HepG2 (cell line): ENCODE results near the gene MAN1C1. TPM values are rescaled to one million over a fixed set of nuclear protein-coding genes. Genes with fewer than 3 reads are reported as not detected.
A peak's percentile ranks its signal among the peaks of the same experiment; 100 is the strongest.

Source experiments
- ADNP ChIP-seq: sonication (generic); formaldehyde crosslinking; IDR thresholded peaks from 2 replicates; pipeline ENCODE4 v1.4.0; 2020; ENCODE audit warnings: missing genetic modification reagents
- AGO2 ChIP-seq: fragments of 200-400 bp; formaldehyde crosslinking; optimal IDR thresholded peaks from 2 replicates; pipeline ENCODE3; 2017; ENCODE audit warnings: mild to moderate bottlenecking, low read depth, low read length, moderate library complexity
- ESRRA ChIP-seq: sonication (generic); formaldehyde crosslinking; IDR thresholded peaks from 2 replicates; pipeline ENCODE4 v1.5.1; 2020; ENCODE audit warnings: mild to moderate bottlenecking, low read depth, missing genetic modification reagents
- GABPB1 ChIP-seq: IDR thresholded peaks from 2 replicates; pipeline ENCODE4 v1.6.1; 2016; ENCODE audit warnings: mild to moderate bottlenecking, missing genetic modification reagents, moderate library complexity, missing compliant biosample characterization
- IKZF4 ChIP-seq: sonication (generic); formaldehyde crosslinking; IDR thresholded peaks from 2 replicates; pipeline ENCODE4 v1.5.1; 2020; ENCODE audit warnings: borderline replicate concordance, mild to moderate bottlenecking, low read depth, missing genetic modification reagents; ENCODE audit errors: not compliant biosample characterization
- JARID2 ChIP-seq: sonication (generic); formaldehyde crosslinking; IDR thresholded peaks from 2 replicates; pipeline ENCODE4 v1.8.1; 2023; ENCODE audit warnings: missing genetic modification reagents, inconsistent platforms; ENCODE audit not compliant: insufficient replicate concordance
- MLLT10 ChIP-seq: sonication (generic); formaldehyde crosslinking; IDR thresholded peaks from 2 replicates; pipeline ENCODE4 v1.4.0; 2020; ENCODE audit warnings: missing genetic modification reagents
- NBN ChIP-seq: fragments of 450-650 bp; conservative IDR thresholded peaks from 2 replicates; pipeline ENCODE4 v1.6.1; 2017
- NONO ChIP-seq, 2 experiments: fragments of 450-650 bp in 1 of 2; sonication (generic) in 1 of 2; formaldehyde crosslinking in 1 of 2; IDR thresholded peaks in 1 of 2; conservative IDR thresholded peaks in 1 of 2; 2 replicates each; pipeline versions ENCODE4 v1.6.1 to v1.8.0; 2017 to 2022; ENCODE audit warnings: mild to moderate bottlenecking in 1 of 2, missing genetic modification reagents in 1 of 2, moderate library complexity in 1 of 2
- NR2F1 ChIP-seq, 2 experiments: fragments of 450-650 bp in 1 of 2; formaldehyde crosslinking in 1 of 2; IDR thresholded peaks; 2 replicates each; pipeline versions ENCODE4 v1.5.0 to v1.6.1; 2016 to 2020; ENCODE audit warnings: mild to moderate bottlenecking in 1 of 2, missing compliant biosample characterization in 1 of 2, missing genetic modification reagents in 1 of 2, moderate library complexity in 1 of 2
- POGZ ChIP-seq: sonication (generic); formaldehyde crosslinking; IDR thresholded peaks from 2 replicates; pipeline ENCODE4 v1.4.0; 2020; ENCODE audit warnings: mild to moderate bottlenecking, missing genetic modification reagents
- RAD51 ChIP-seq: fragments of 450-650 bp; IDR thresholded peaks from 2 replicates; pipeline ENCODE4 v1.6.1; 2016; ENCODE audit warnings: borderline replicate concordance
- RARA ChIP-seq: IDR thresholded peaks from 2 replicates; pipeline ENCODE4 v1.6.1; 2016; ENCODE audit warnings: missing genetic modification reagents, missing compliant biosample characterization
- SAFB2 ChIP-seq: sonication (generic); formaldehyde crosslinking; IDR thresholded peaks from 2 replicates; pipeline ENCODE4 v1.5.1; 2020; ENCODE audit warnings: missing genetic modification reagents, low read depth, mild to moderate bottlenecking, borderline replicate concordance
- SMARCE1 ChIP-seq: fragments of 450-650 bp; IDR thresholded peaks from 2 replicates; pipeline ENCODE4 v1.6.1; 2017; ENCODE audit warnings: borderline replicate concordance
- SNAPC4 ChIP-seq: sonication (generic); formaldehyde crosslinking; IDR thresholded peaks from 2 replicates; pipeline ENCODE4 v1.4.0; 2020; ENCODE audit warnings: mild to moderate bottlenecking, missing genetic modification reagents
- STAT5B ChIP-seq: sonication (generic); formaldehyde crosslinking; IDR thresholded peaks from 2 replicates; pipeline ENCODE4 v1.4.0; 2020; ENCODE audit warnings: missing genetic modification reagents
- TFAP4 ChIP-seq: sonication (generic); IDR thresholded peaks from 2 replicates; pipeline ENCODE4 v1.6.1; 2016; ENCODE audit warnings: low read depth, borderline replicate concordance
- U2AF1 ChIP-seq: fragments of 200-400 bp; formaldehyde crosslinking; optimal IDR thresholded peaks from 2 replicates; pipeline ENCODE3; 2017; ENCODE audit warnings: mild to moderate bottlenecking, low read depth, low read length
- ZBTB21 ChIP-seq: sonication (generic); formaldehyde crosslinking; IDR thresholded peaks from 2 replicates; pipeline ENCODE4 v1.4.0; 2020; ENCODE audit warnings: missing genetic modification reagents
- ZMYM2 ChIP-seq: sonication (generic); formaldehyde crosslinking; IDR thresholded peaks from 2 replicates; pipeline ENCODE4 v1.8.0; 2022; ENCODE audit warnings: mild to moderate bottlenecking, missing genetic modification reagents
- ZNF333 ChIP-seq: sonication (generic); formaldehyde crosslinking; IDR thresholded peaks from 2 replicates; pipeline ENCODE4 v1.4.0; 2020; ENCODE audit warnings: mild to moderate bottlenecking, missing genetic modification reagents, borderline replicate concordance
- ZNF616 ChIP-seq: sonication (generic); formaldehyde crosslinking; IDR thresholded peaks from 2 replicates; pipeline ENCODE4 v1.5.0; 2020; ENCODE audit warnings: low read depth, mild to moderate bottlenecking, missing genetic modification reagents
- ZSCAN29 ChIP-seq: sonication (generic); formaldehyde crosslinking; conservative IDR thresholded peaks from 2 replicates; pipeline ENCODE4 v1.4.0; 2020; ENCODE audit warnings: mild to moderate bottlenecking, missing genetic modification reagents
- polyA plus RNA-seq, 8 experiments: library from polyadenylated mRNA; depleted of rRNA in 3 of 8; stranded (reverse) in 7 of 8; unstranded in 1 of 8; fragments of >200 nt; fragmentation: Illumina TruSeq in 4 of 8; extraction: Trizol in 4 of 8; gene quantifications; 2 replicates each; pipeline versions ENCODE4 v1.2.1 to v1.2.3, GENCODE V29; 2011 to 2016; ENCODE audit warnings: low read depth in 4 of 8, missing spikeins in 1 of 8, mixed read lengths in 1 of 8; ENCODE audit not compliant: insufficient read depth in 1 of 8
- total RNA-seq, 5 experiments: library from RNA; depleted of rRNA; stranded (reverse); fragments of >200 nt; fragmentation: Illumina TruSeq; extraction: Trizol; gene quantifications; 2 replicates each; pipeline ENCODE4 v1.2.3, GENCODE V29; 2016; ENCODE audit warnings: low read depth in 1 of 5

Gene MAN1C1
- total and polyA plus RNA-seq, 2 of the 13 experiments (the other 11 are each of a cell fraction or from before 2014, with no cell fraction given): 0.18 to 0.49 TPM

GRCh38 chr1:25616095-25616986, at the start of gene MAN1C1 (continued):
- no peak for TF ChIP-seq JARID2 (CRISPR knock-in tag)
- TF ChIP-seq GABPB1 (CRISPR knock-in tag): peak; percentile 84; the same call in 1 of the 2 replicates
- no peak for TF ChIP-seq MLLT10 (CRISPR knock-in tag)
- TF ChIP-seq ADNP (CRISPR knock-in tag): no peak
- no peak for TF ChIP-seq NONO (IDR thresholded peaks at IDR 0.05)
- TF ChIP-seq NONO (CRISPR knock-in tag; conservative IDR thresholded peaks at IDR 0.05): no peak
- TF ChIP-seq TFAP4: no peak
- no peak for TF ChIP-seq ZSCAN29 (CRISPR knock-in tag)
- TF ChIP-seq NBN: no peak
- TF ChIP-seq ZMYM2 (CRISPR knock-in tag): no peak
- no peak for TF ChIP-seq ZBTB21 (CRISPR knock-in tag)
- TF ChIP-seq ESRRA (CRISPR knock-in tag): peak; percentile 47; the same call in 1 of the 2 replicates
- no peak for TF ChIP-seq POGZ (CRISPR knock-in tag)
- no peak for TF ChIP-seq SAFB2 (CRISPR knock-in tag)
- no peak for TF ChIP-seq SMARCE1
- TF ChIP-seq RARA (CRISPR knock-in tag): no peak
- no peak for TF ChIP-seq IKZF4 (CRISPR knock-in tag)
- no peak for TF ChIP-seq RAD51
- TF ChIP-seq AGO2: no peak
- no peak for TF ChIP-seq STAT5B
- TF ChIP-seq NR2F1 (CRISPR knock-in tag; IDR thresholded peaks at IDR 0.05): no peak
- no peak for TF ChIP-seq ZNF333
- TF ChIP-seq U2AF1: no peak
- no peak for TF ChIP-seq ZNF616 (CRISPR knock-in tag)
- TF ChIP-seq SNAPC4 (CRISPR knock-in tag): no peak
